Measurements from ENCODE around the gene INSR.
"Not testable (repeated sequence)": the region's sequence is repeated elsewhere in the genome, so short reads cannot be mapped to it uniquely, and the experiment has no call there.

The INSR gene

GRCh38 chr19:7242601-7243258, 51.5 kb downstream of the INSR start:
- H3K27ac ChIP-seq (ENCODE audit: low read depth, low read length, severe bottlenecking): no peak overlapping the region
- 90 to 100% methylated on average over 2 of the region's 9 CpGs for WGBS, 2 experiments (ENCODE audit: insufficient coverage in 2 of 2)
- H3K4me3 ChIP-seq (ENCODE audit: extremely low read depth, insufficient read depth, low read length, poor library complexity, severe bottlenecking): no peak overlapping the region

DNA sequence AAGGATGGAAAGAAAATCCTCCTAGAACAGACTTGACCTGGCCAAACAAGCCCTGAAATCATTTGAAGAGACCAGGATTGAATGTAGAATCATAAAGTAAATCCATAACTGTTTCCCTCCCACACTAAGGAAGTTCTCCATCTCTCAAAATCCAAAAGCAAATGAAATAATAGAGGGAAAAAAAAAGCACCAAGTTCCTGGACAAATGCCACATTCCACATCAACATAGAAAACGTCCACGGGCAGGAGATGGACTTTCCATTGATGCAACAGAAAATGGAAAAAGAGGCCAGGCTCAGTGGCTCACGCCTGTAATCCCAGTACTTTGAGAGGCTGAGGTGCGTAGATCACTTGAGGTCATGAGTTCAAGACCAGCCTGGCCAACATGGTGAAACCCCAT, 56.2 kb downstream of the INSR start:
- WGBS, 2 experiments (ENCODE audit: insufficient coverage in 2 of 2): 87 to 93% methylated on average over 3 to 4 of the region's 4 CpGs
- H3K4me1 ChIP-seq (ENCODE audit: control insufficient read depth, insufficient read depth, low read length, poor library complexity, severe bottlenecking): no peaks in the 10 kb centered on the region
- H3K9me3 ChIP-seq (ENCODE audit: control insufficient read depth, low read length): no peaks in the 10 kb centered on the region
- H3K27ac ChIP-seq (ENCODE audit: low read depth, low read length, severe bottlenecking): no peak overlapping the region
- H3K36me3 ChIP-seq (ENCODE audit: control insufficient read depth, insufficient read depth, low read length): no peaks in the 10 kb centered on the region
- H3K4me3 ChIP-seq (ENCODE audit: extremely low read depth, insufficient read depth, low read length, poor library complexity, severe bottlenecking): no peak overlapping the region

More at GRCh38 chr19:7242601-7243258, 51.5 kb downstream of the INSR start:
- no peaks in the 10 kb centered on the region for H3K36me3 ChIP-seq (ENCODE audit: control insufficient read depth, insufficient read depth, low read length)
- H3K4me1 ChIP-seq (ENCODE audit: control insufficient read depth, insufficient read depth, low read length, poor library complexity, severe bottlenecking): no peaks in the 10 kb centered on the region
- peaks cover 3% of the 10 kb centered on the region for H3K9me3 ChIP-seq (ENCODE audit: control insufficient read depth, low read length)

DNA sequence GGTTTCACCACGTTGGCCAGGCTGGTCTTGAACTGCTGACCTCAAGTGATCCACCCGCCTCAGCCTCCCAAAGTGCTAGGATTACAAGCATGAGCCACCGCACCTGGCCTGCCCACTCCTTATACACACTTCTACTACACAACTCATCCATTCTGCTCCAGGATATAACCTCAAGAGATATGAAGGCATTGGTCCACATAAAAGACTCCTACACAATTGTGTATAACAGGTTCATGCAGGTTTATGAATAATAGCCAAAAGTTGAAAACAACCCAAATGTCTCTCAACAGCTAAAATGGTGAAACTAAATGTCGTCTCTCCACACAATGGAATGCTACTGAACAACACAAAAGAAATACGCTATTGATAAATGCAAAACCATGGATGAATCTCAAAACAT, 58.1 kb downstream of the INSR start:
- H3K27ac ChIP-seq (ENCODE audit: low read depth, low read length, severe bottlenecking): no peak overlapping the region
- H3K36me3 ChIP-seq (ENCODE audit: control insufficient read depth, insufficient read depth, low read length): no peaks in the 10 kb centered on the region
- H3K4me1 ChIP-seq (ENCODE audit: control insufficient read depth, insufficient read depth, low read length, poor library complexity, severe bottlenecking): no peaks in the 10 kb centered on the region
- H3K4me3 ChIP-seq (ENCODE audit: extremely low read depth, insufficient read depth, low read length, poor library complexity, severe bottlenecking): no peak overlapping the region
- 91 to 97% methylated on average over 4 of the region's 5 CpGs for WGBS, 2 experiments (ENCODE audit: insufficient coverage in 2 of 2)
- H3K9me3 ChIP-seq (ENCODE audit: control insufficient read depth, low read length): no peaks in the 10 kb centered on the region

DNA sequence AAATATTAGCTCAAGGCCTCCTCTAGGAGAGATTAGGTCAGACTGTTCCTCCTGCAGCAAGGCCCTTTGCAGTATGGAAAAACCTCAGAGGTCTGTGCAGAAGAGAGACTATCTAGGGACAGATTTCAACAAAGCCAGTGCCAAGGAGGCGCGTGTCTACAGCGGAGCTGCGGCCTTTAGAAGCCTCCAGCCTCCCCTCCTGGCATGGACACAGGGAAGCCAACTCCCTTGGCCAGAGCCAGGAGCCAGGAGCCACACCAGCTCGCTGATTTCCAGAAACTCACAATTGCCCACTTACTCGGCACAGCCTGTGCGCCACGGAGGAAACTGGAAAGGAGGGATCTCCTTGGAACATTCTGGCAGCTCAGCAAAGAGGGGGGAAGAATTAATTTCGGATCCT, 63.4 kb downstream of the INSR start:
- H3K36me3 ChIP-seq (ENCODE audit: control insufficient read depth, insufficient read depth, low read length): no peaks in the 10 kb centered on the region
- H3K9me3 ChIP-seq (ENCODE audit: control insufficient read depth, low read length): no peaks in the 10 kb centered on the region
- 90 to 98% methylated on average over 7 to 9 of the region's 9 CpGs for WGBS, 2 experiments (ENCODE audit: insufficient coverage in 2 of 2)
- H3K27ac ChIP-seq (ENCODE audit: low read depth, low read length, severe bottlenecking): no peak overlapping the region
- no peaks in the 10 kb centered on the region for H3K4me1 ChIP-seq (ENCODE audit: control insufficient read depth, insufficient read depth, low read length, poor library complexity, severe bottlenecking)
- H3K4me3 ChIP-seq (ENCODE audit: extremely low read depth, insufficient read depth, low read length, poor library complexity, severe bottlenecking): no peak overlapping the region

DNA sequence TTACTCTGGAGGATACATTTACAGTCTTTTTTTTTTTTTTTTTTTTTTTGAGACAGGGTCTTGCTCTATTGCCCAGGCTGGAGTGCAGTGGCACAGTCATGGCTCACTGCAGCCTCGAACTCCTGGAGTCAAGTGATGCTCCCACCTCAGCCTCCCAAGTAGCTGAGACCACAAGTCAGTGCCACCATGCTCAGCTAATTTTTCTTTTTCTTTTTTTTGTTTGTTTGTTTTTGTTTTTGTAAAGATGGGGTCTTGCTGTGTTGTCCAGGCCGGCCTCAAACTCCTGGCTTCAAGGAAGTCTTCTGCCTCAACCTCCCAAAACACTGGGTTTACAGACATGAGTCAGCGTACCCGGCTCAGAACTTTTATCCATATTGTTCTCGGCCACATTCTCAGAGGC, 64.5 kb downstream of the INSR start:
- Histone ChIP-seq H3K4me1 (ENCODE audit: control insufficient read depth, insufficient read depth, low read length, poor library complexity, severe bottlenecking) (no peaks in the 10 kb centered on the region), H3K27ac (ENCODE audit: low read depth, low read length, severe bottlenecking) (no peak overlapping the region), H3K4me3 (ENCODE audit: extremely low read depth, insufficient read depth, low read length, poor library complexity, severe bottlenecking) (no peak overlapping the region), H3K36me3 (ENCODE audit: control insufficient read depth, insufficient read depth, low read length) (no peaks in the 10 kb centered on the region), H3K9me3 (ENCODE audit: control insufficient read depth, low read length) (no peaks in the 10 kb centered on the region)
- 88 to 100% methylated on average over 3 to 5 of the region's 5 CpGs for WGBS, 2 experiments (ENCODE audit: insufficient coverage in 2 of 2)

GRCh38 chr19:7228935-7229541, 65.2 kb downstream of the INSR start:
- WGBS, 2 experiments (ENCODE audit: insufficient coverage in 2 of 2): 30 to 73% methylated on average over 1 of the region's 1 CpG
- Histone ChIP-seq H3K9me3 (ENCODE audit: control insufficient read depth, low read length) (no peaks in the 10 kb centered on the region), H3K36me3 (ENCODE audit: control insufficient read depth, insufficient read depth, low read length) (no peaks in the 10 kb centered on the region), H3K4me3 (ENCODE audit: extremely low read depth, insufficient read depth, low read length, poor library complexity, severe bottlenecking) (no peak overlapping the region), H3K4me1 (ENCODE audit: control insufficient read depth, insufficient read depth, low read length, poor library complexity, severe bottlenecking) (no peaks in the 10 kb centered on the region), H3K27ac (ENCODE audit: low read depth, low read length, severe bottlenecking) (no peak overlapping the region)

GRCh38 chr19:7227735-7228134, 66.5 kb downstream of the INSR start:
- Histone ChIP-seq H3K9me3 (ENCODE audit: control insufficient read depth, low read length) (no peaks in the 10 kb centered on the region), H3K4me1 (ENCODE audit: control insufficient read depth, insufficient read depth, low read length, poor library complexity, severe bottlenecking) (no peaks in the 10 kb centered on the region), H3K36me3 (ENCODE audit: control insufficient read depth, insufficient read depth, low read length) (no peaks in the 10 kb centered on the region), H3K27ac (ENCODE audit: low read depth, low read length, severe bottlenecking) (no peak overlapping the region), H3K4me3 (ENCODE audit: extremely low read depth, insufficient read depth, low read length, poor library complexity, severe bottlenecking) (no peak overlapping the region)
- WGBS, 2 experiments (ENCODE audit: insufficient coverage in 2 of 2): 95% methylated on average over 3 of the region's 6 CpGs; no CpG with 5 or more reads in 1 of the 2 experiments

DNA sequence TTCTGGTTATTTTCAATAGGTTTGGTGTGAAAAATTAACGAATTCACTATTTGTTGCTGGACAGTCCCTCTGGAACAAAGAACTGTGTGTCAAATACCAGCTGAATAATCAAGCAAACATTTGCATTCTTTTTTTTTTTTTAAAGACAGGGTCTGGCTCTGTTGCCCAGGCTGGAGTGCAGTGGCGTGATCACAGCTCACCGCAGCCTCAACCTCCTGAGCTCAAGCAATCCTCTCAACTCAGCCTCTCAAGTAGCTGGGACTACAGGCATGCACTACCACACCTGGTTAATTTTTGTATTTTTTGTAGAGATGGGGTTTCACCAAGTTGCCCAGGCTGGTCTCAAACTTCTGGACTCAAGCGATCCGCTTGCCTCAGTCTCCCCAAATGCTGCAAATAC, 67.1 kb downstream of the INSR start:
- not testable (repeated sequence) for H3K36me3 ChIP-seq (ENCODE audit: control insufficient read depth, insufficient read depth, low read length); H3K27ac ChIP-seq (ENCODE audit: low read depth, low read length, severe bottlenecking); H3K4me3 ChIP-seq (ENCODE audit: extremely low read depth, insufficient read depth, low read length, poor library complexity, severe bottlenecking); H3K4me1 ChIP-seq (ENCODE audit: control insufficient read depth, insufficient read depth, low read length, poor library complexity, severe bottlenecking); H3K9me3 ChIP-seq (ENCODE audit: control insufficient read depth, low read length)
- WGBS, 2 experiments (ENCODE audit: insufficient coverage in 2 of 2): 98 to 100% methylated on average over 4 of the region's 5 CpGs

DNA sequence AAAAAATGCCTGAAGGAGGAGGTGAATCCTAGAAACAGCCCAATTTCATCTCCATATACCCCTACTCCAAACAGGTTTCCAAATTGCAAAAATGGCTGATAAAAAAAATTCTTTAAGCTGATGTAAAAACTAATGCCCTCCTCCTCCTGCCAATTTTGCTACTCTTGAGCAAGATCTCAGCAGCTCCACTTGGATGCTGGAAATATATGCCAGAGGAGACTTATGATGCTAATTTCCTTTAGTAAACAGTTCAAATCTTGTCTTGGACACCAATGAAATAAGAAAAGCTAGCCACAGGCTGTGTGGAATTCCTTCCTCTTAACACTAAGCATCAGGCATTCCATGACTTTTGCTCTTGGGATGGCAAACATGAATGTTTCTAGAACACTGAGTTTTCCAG, 67.5 kb downstream of the INSR start:
- Histone ChIP-seq H3K27ac (ENCODE audit: low read depth, low read length, severe bottlenecking) (no peak overlapping the region), H3K9me3 (ENCODE audit: control insufficient read depth, low read length) (no peaks in the 10 kb centered on the region), H3K4me1 (ENCODE audit: control insufficient read depth, insufficient read depth, low read length, poor library complexity, severe bottlenecking) (no peaks in the 10 kb centered on the region), H3K4me3 (ENCODE audit: extremely low read depth, insufficient read depth, low read length, poor library complexity, severe bottlenecking) (no peak overlapping the region), H3K36me3 (ENCODE audit: control insufficient read depth, insufficient read depth, low read length) (no peaks in the 10 kb centered on the region)

DNA sequence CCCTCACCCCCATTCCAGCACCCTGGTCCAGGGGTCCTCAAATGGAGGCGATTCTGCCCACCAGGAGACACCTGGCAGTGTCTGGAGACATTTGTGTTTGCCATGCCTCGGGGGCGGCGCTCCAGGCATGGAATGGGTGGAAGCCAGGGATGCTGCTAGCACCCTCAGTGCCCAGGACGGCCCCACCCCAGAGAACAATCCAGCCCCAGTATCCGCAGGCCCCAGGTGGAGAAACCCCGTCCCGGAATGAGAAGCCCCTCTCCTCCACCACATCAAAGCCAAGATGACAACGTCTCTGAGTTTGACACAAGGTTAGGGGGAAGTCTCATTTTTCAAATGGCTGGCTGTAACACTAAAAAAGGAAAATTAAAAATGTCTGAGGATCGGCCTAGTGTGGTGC, 68.5 kb downstream of the INSR start:
- no peaks in the 10 kb centered on the region for H3K9me3 ChIP-seq (ENCODE audit: control insufficient read depth, low read length)
- H3K36me3 ChIP-seq (ENCODE audit: control insufficient read depth, insufficient read depth, low read length): no peaks in the 10 kb centered on the region
- H3K4me3 ChIP-seq (ENCODE audit: extremely low read depth, insufficient read depth, low read length, poor library complexity, severe bottlenecking): no peak overlapping the region
- no peaks in the 10 kb centered on the region for H3K4me1 ChIP-seq (ENCODE audit: control insufficient read depth, insufficient read depth, low read length, poor library complexity, severe bottlenecking)
- no peak overlapping the region for H3K27ac ChIP-seq (ENCODE audit: low read depth, low read length, severe bottlenecking)
- 88 to 100% methylated on average over 2 to 6 of the region's 10 CpGs for WGBS, 2 experiments (ENCODE audit: insufficient coverage in 2 of 2)

GRCh38 chr19:7224995-7225394, 69.2 kb downstream of the INSR start:
- Histone ChIP-seq H3K4me3 (ENCODE audit: extremely low read depth, insufficient read depth, low read length, poor library complexity, severe bottlenecking) (no peak overlapping the region), H3K27ac (ENCODE audit: low read depth, low read length, severe bottlenecking) (no peak overlapping the region), H3K36me3 (ENCODE audit: control insufficient read depth, insufficient read depth, low read length) (no peaks in the 10 kb centered on the region), H3K4me1 (ENCODE audit: control insufficient read depth, insufficient read depth, low read length, poor library complexity, severe bottlenecking) (no peaks in the 10 kb centered on the region), H3K9me3 (ENCODE audit: control insufficient read depth, low read length) (no peaks in the 10 kb centered on the region)
- WGBS, 2 experiments (ENCODE audit: insufficient coverage in 2 of 2): 92 to 100% methylated on average over 2 to 7 of the region's 7 CpGs
